Measurements from ENCODE around the gene FNDC3B.

The FNDC3B gene

GRCh38 chr3:172188511-172188910 is 149.1 kb downstream of the FNDC3B start:
- no peak for DNase-seq
- Histone ChIP-seq H3K36me3 (no peaks in the 10 kb centered on the region), H3K4me1 (no peaks in the 10 kb centered on the region; the same call in 1 of the 2 replicates), H3K4me3 (ENCODE audit: low read depth, low read length) (no peak overlapping the region), H3K9me3 (no peaks in the 10 kb centered on the region), H3K27me3 (no peaks in the 10 kb centered on the region)
- no peak for TF ChIP-seq CTCF (IDR thresholded peaks at IDR 0.05; ENCODE audit: low read depth, low read length)

GRCh38 chr3:172189213-172189612 is 149.8 kb downstream of the FNDC3B start:
- no peaks in the 10 kb centered on the region; the same call in 1 of the 2 replicates for H3K4me1 ChIP-seq
- H3K9me3 ChIP-seq = no peaks in the 10 kb centered on the region
- no peaks in the 10 kb centered on the region for H3K36me3 ChIP-seq
- no peaks in the 10 kb centered on the region for H3K27me3 ChIP-seq
- no peak for DNase-seq
- H3K4me3 ChIP-seq (ENCODE audit: low read depth, low read length) = no peak overlapping the region
- TF ChIP-seq CTCF (IDR thresholded peaks at IDR 0.05; ENCODE audit: low read depth, low read length) = no peak

GRCh38 chr3:172189987-172190603 is 150.7 kb downstream of the FNDC3B start:
- no peaks in the 10 kb centered on the region for H3K27me3 ChIP-seq
- DNase-seq = no peak
- no peaks in the 10 kb centered on the region for H3K36me3 ChIP-seq
- no peak overlapping the region for H3K4me3 ChIP-seq (ENCODE audit: low read depth, low read length)
- no peaks in the 10 kb centered on the region for H3K9me3 ChIP-seq
- no peaks in the 10 kb centered on the region; the same call in 1 of the 2 replicates for H3K4me1 ChIP-seq
- no peak for TF ChIP-seq CTCF (IDR thresholded peaks at IDR 0.05; ENCODE audit: low read depth, low read length)

GRCh38 chr3:172190980-172191379 is 151.6 kb downstream of the FNDC3B start:
- no peaks in the 10 kb centered on the region; the same call in 1 of the 2 replicates for H3K4me1 ChIP-seq

GRCh38 chr3:172191629-172192028 is 152.3 kb downstream of the FNDC3B start:
- Histone ChIP-seq H3K4me1 (no peaks in the 10 kb centered on the region; the same call in 1 of the 2 replicates), H3K4me3 (ENCODE audit: low read depth, low read length) (no peak overlapping the region), H3K9me3 (no peaks in the 10 kb centered on the region), H3K27me3 (no peaks in the 10 kb centered on the region), H3K36me3 (no peaks in the 10 kb centered on the region)
- no peak for TF ChIP-seq CTCF (IDR thresholded peaks at IDR 0.05; ENCODE audit: low read depth, low read length)
- no peak for DNase-seq

More at GRCh38 chr3:172190980-172191379, 151.6 kb downstream of the FNDC3B start:
- Histone ChIP-seq H3K4me3 (ENCODE audit: low read depth, low read length) (no peak overlapping the region), H3K9me3 (no peaks in the 10 kb centered on the region), H3K27me3 (no peaks in the 10 kb centered on the region), H3K36me3 (no peaks in the 10 kb centered on the region)
- no peak for TF ChIP-seq CTCF (IDR thresholded peaks at IDR 0.05; ENCODE audit: low read depth, low read length)
- no peak for DNase-seq

GRCh38 chr3:172192830-172193415 is 153.5 kb downstream of the FNDC3B start:
- no peaks in the 10 kb centered on the region for H3K9me3 ChIP-seq
- no peaks in the 10 kb centered on the region; the same call in 1 of the 2 replicates for H3K4me1 ChIP-seq
- TF ChIP-seq CTCF (IDR thresholded peaks at IDR 0.05; ENCODE audit: low read depth, low read length) = no peak
- H3K36me3 ChIP-seq = no peaks in the 10 kb centered on the region
- no peak overlapping the region for H3K4me3 ChIP-seq (ENCODE audit: low read depth, low read length)
- no peak for DNase-seq
- H3K27me3 ChIP-seq = no peaks in the 10 kb centered on the region

Measured in BE2C (cell line).